DOHH2 (cell line): ENCODE data around the gene RTP3.
A peak's percentile ranks its signal among the peaks of the same experiment; 100 is the strongest.

Source experiments
- H3F3A ChIP-seq: fragments of 200-600 bp; sonication (generic), shearing (Covaris generic); 2 replicates; pipeline ENCODE4 v1.6.0; 2016; ENCODE audit warnings: antibody characterized with exemption, mild to moderate bottlenecking; ENCODE audit not compliant: control insufficient read depth, insufficient read depth
- H3K27ac ChIP-seq: fragments of 200-600 bp; sonication (generic); 2 replicates; pipeline ENCODE4 v1.5.1; 2014; ENCODE audit warnings: low read depth, mild to moderate bottlenecking, low read length, moderate library complexity
- H3K27me3 ChIP-seq: fragments of 200-600 bp; sonication (generic); 2 replicates; pipeline ENCODE4 v1.6.1; 2014; ENCODE audit warnings: mild to moderate bottlenecking, low read length, mixed read lengths; ENCODE audit not compliant: control insufficient read depth
- H3K36me3 ChIP-seq: fragments of 200-600 bp; sonication (generic); 2 replicates; pipeline ENCODE4 v1.6.1; 2014; ENCODE audit warnings: mild to moderate bottlenecking, low read length, moderate library complexity, mixed read lengths; ENCODE audit not compliant: control insufficient read depth
- H3K4me1 ChIP-seq: fragments of 200-600 bp; sonication (generic); 2 replicates; pipeline ENCODE4 v1.6.1; 2014; ENCODE audit warnings: mild to moderate bottlenecking, low read length, mixed read lengths; ENCODE audit not compliant: control insufficient read depth
- H3K4me2 ChIP-seq: fragments of 200-600 bp; sonication (generic); 2 replicates; pipeline ENCODE4 v1.6.0; 2014; ENCODE audit warnings: mild to moderate bottlenecking, low read length, moderate library complexity
- H3K4me3 ChIP-seq: fragments of 200-600 bp; sonication (generic); 2 replicates; pipeline ENCODE4 v1.5.1; 2014; ENCODE audit warnings: mild to moderate bottlenecking, low read length, mixed read lengths
- H3K79me2 ChIP-seq: fragments of 200-600 bp; sonication (generic); 2 replicates; pipeline ENCODE4 v1.6.1; 2014; ENCODE audit warnings: mild to moderate bottlenecking, low read length, mixed read lengths; ENCODE audit not compliant: control insufficient read depth
- H3K9me2 ChIP-seq: fragments of 200-600 bp; sonication (generic); replicated peaks from 2 replicates; pipeline ENCODE4 v1.6.1; 2014; ENCODE audit warnings: mild to moderate bottlenecking, low read length, mixed read lengths; ENCODE audit not compliant: control insufficient read depth
- H3K9me3 ChIP-seq: fragments of 200-600 bp; sonication (generic); 2 replicates; pipeline ENCODE4 v1.6.1; 2014; ENCODE audit warnings: antibody characterized with exemption, low read length, mixed read lengths; ENCODE audit not compliant: control insufficient read depth, insufficient read depth
- H4K20me1 ChIP-seq: fragments of 200-600 bp; sonication (generic); 2 replicates; pipeline ENCODE4 v1.6.0; 2014; ENCODE audit warnings: low read depth, mild to moderate bottlenecking, antibody characterized with exemption, low read length, moderate library complexity; ENCODE audit not compliant: control insufficient read depth, insufficient read depth
- EZH2phosphoT487 ChIP-seq: fragments of 200-600 bp; sonication (generic); IDR thresholded peaks from 2 replicates; pipeline ENCODE4 v1.6.1; 2017; ENCODE audit warnings: borderline replicate concordance, mild to moderate bottlenecking, antibody characterized with exemption, low read length, moderate library complexity, mixed read lengths
- TF ChIP-seq, protein P1 (sequence below): fragments of 200-600 bp; sonication (generic); IDR thresholded peaks from one replicate; pipeline ENCODE4 v1.5.1; 2014; ENCODE audit warnings: antibody characterized with exemption, mild to moderate bottlenecking, low read depth, low read length; ENCODE audit not compliant: poor library complexity, severe bottlenecking

The RTP3 gene

DNA sequence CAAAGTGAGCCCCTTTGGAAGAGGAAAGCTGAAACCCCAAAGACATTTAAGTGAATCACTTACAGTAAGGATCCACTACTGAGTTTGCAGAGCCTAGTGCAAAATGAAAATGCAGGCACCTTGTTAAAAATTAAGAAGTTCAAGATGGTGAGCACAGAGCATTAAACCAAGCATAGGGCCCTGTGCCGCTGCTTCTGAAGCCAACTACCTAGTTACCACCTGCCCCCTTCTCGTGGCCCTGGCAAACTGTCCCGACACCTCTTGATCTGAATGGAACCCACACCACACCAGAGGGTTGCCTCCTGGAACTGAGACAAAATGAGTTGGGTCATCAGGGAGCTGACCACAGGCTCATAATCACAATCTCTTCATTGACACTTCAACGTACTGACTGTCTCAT lies 42.8 kb downstream of the RTP3 start:
- Histone ChIP-seq H3F3A (peaks cover 35% of the 10 kb centered on the region), H3K36me3 (peaks cover 6% of the 10 kb centered on the region; the same call in 1 of the 2 replicates), H3K4me2 (peak overlapping the region; percentile 99), H4K20me1 (no peaks in the 10 kb centered on the region), H3K4me1 (peaks cover 96% of the 10 kb centered on the region), H3K9me2 (no peaks in the 10 kb centered on the region), H3K27ac (peak overlapping the region; percentile 100), H3K27me3 (no peaks in the 10 kb centered on the region), H3K4me3 (peak overlapping the region; percentile 74), H3K9me3 (no peaks in the 10 kb centered on the region), H3K79me2 (peaks cover 5% of the 10 kb centered on the region)
- TF ChIP-seq EZH2phosphoT487 = no peak
- TF ChIP-seq, protein P1, sequence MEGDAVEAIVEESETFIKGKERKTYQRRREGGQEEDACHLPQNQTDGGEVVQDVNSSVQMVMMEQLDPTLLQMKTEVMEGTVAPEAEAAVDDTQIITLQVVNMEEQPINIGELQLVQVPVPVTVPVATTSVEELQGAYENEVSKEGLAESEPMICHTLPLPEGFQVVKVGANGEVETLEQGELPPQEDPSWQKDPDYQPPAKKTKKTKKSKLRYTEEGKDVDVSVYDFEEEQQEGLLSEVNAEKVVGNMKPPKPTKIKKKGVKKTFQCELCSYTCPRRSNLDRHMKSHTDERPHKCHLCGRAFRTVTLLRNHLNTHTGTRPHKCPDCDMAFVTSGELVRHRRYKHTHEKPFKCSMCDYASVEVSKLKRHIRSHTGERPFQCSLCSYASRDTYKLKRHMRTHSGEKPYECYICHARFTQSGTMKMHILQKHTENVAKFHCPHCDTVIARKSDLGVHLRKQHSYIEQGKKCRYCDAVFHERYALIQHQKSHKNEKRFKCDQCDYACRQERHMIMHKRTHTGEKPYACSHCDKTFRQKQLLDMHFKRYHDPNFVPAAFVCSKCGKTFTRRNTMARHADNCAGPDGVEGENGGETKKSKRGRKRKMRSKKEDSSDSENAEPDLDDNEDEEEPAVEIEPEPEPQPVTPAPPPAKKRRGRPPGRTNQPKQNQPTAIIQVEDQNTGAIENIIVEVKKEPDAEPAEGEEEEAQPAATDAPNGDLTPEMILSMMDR = no peak

DNA sequence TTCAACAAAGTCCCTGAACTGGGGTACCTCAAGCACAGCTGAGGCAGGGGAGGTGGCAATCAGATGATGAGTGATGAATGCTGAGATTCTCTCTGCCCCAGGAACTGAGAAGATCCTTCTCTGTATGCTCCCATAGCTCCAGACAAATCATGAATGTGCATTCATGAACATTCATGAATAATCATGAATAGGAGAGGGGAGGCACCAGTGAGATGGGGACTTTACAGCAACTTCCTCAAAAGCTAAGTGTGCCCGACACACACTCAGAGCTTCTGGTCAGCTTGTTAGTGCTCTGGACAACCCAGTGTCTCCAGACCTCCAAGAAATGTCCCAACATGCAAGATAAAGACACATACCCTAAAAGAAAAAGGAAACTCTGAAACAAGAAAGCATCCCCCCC lies 44.1 kb downstream of the RTP3 start:
- Histone ChIP-seq H4K20me1 (no peaks in the 10 kb centered on the region), H3K27me3 (no peaks in the 10 kb centered on the region), H3K4me1 (peaks cover 96% of the 10 kb centered on the region), H3K27ac (peak overlapping the region; percentile 100), H3K36me3 (peaks cover 6% of the 10 kb centered on the region; the same call in 1 of the 2 replicates), H3K79me2 (peaks cover 5% of the 10 kb centered on the region), H3K9me3 (no peaks in the 10 kb centered on the region), H3K9me2 (no peaks in the 10 kb centered on the region), H3F3A (peaks cover 41% of the 10 kb centered on the region), H3K4me2 (peak overlapping the region; percentile 70), H3K4me3 (peak overlapping the region; percentile 56)
- TF ChIP-seq EZH2phosphoT487 = no peak

DNA sequence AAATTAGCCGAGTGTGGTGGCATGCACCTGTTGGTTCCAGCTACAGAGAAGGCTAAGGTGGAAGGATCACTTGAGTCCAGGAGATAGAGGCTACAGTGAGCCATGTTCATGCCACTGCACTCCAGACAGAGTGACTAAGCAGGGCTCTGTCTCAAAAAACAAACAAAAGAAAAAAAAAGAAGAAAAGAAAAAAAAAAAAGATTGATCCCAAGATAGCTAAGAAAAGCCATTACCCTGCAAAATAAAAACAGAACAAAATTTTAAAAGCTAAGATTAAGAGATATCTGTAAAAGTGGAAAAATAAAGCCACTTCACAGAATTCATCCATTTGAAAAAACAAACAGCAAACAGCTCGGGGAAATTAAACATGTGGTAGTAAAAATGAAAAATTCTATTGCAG lies 44.6 kb downstream of the RTP3 start:
- Histone ChIP-seq H3K4me1 (peaks cover 96% of the 10 kb centered on the region), H3K4me3 (peak overlapping the region; percentile 56), H3K79me2 (peaks cover 5% of the 10 kb centered on the region), H3K27ac (peak overlapping the region; percentile 100), H3K36me3 (peaks cover 6% of the 10 kb centered on the region; the same call in 1 of the 2 replicates), H3K4me2 (peak overlapping the region; percentile 70), H4K20me1 (no peaks in the 10 kb centered on the region), H3K9me2 (no peaks in the 10 kb centered on the region), H3F3A (peaks cover 45% of the 10 kb centered on the region), H3K9me3 (no peaks in the 10 kb centered on the region), H3K27me3 (no peaks in the 10 kb centered on the region)
- no peak for TF ChIP-seq EZH2phosphoT487

DNA sequence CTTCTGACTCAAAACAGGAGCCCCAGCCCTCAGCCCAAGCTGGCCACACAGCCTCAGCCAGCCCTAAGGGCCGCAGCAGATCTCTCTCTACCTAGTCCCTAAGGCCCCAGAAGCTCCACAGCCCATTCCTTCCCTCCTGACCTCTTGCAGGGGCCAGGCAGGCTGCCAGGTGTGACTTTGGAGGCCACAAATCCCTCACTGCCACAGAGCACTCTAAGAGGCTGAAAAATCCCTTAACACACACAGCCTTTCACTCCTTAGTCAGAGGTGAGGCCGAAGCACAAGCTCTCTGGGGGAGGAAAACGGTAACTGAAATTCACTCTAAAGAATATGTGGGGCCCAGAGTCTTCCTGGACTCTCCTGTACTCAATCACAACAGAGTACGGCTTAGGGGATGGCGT lies 45.0 kb downstream of the RTP3 start:
- peaks cover 96% of the 10 kb centered on the region for H3K4me1 ChIP-seq
- H3K27ac ChIP-seq = peak overlapping the region; percentile 100
- H3K4me2 ChIP-seq = peak overlapping the region; percentile 70

More for the DNA sequence above, 45.0 kb downstream of the RTP3 start:
- Histone ChIP-seq H3K9me2 (no peaks in the 10 kb centered on the region), H3K4me3 (peak overlapping the region; percentile 56), H4K20me1 (no peaks in the 10 kb centered on the region), H3F3A (peaks cover 41% of the 10 kb centered on the region), H3K9me3 (no peaks in the 10 kb centered on the region), H3K27me3 (no peaks in the 10 kb centered on the region), H3K36me3 (peaks cover 6% of the 10 kb centered on the region; the same call in 1 of the 2 replicates), H3K79me2 (peaks cover 5% of the 10 kb centered on the region)
- TF ChIP-seq, protein P1 = no peak
- no peak for TF ChIP-seq EZH2phosphoT487
